Astrocyte (in vitro differentiated cells and primary cell): Measurements from ENCODE around the gene SH3GL3. TPM values are rescaled to one million over a fixed set of nuclear protein-coding genes. Genes with fewer than 3 reads are reported as not detected.
A peak's percentile ranks its signal among the peaks of the same experiment; 100 is the strongest.

ENCODE experiments used
- DNase-seq: peaks from one replicate; pipeline ENCODE4 v3.0.0-alpha.2; 2010; ENCODE audit warnings: low read depth
- FAIRE-seq: peaks from 2 replicates; lab custom pipeline; 2011; peaks lifted over from hg19 to GRCh38; lab: Jason Lieb, UNC
- H2AFZ ChIP-seq: 2 replicates; pipeline ENCODE4 v1.6.0; 2012; ENCODE audit warnings: low read depth, low read length, inconsistent platforms
- H3K27ac ChIP-seq: 2 replicates; pipeline ENCODE4 v1.5.1; 2011; ENCODE audit warnings: low read depth, low read length, inconsistent platforms
- H3K27me3 ChIP-seq: 2 replicates; pipeline ENCODE4 v1.6.0; 2011; ENCODE audit warnings: low read length, inconsistent platforms; ENCODE audit not compliant: insufficient read depth
- H3K36me3 ChIP-seq: 2 replicates; pipeline ENCODE4 v1.5.1; 2011; ENCODE audit warnings: low read length, inconsistent platforms; ENCODE audit not compliant: insufficient read depth
- H3K4me1 ChIP-seq: 2 replicates; pipeline ENCODE4 v1.5.1; 2011; ENCODE audit warnings: low read length, inconsistent platforms; ENCODE audit not compliant: insufficient read depth
- H3K4me2 ChIP-seq: 2 replicates; pipeline ENCODE4 v1.6.0; 2012; ENCODE audit warnings: low read length, inconsistent platforms
- H3K4me3 ChIP-seq: 2 replicates; pipeline ENCODE4 v1.5.1; 2011; ENCODE audit warnings: low read depth, mild to moderate bottlenecking, low read length, inconsistent platforms; ENCODE audit not compliant: insufficient read depth
- H3K79me2 ChIP-seq: 2 replicates; pipeline ENCODE4 v1.6.0; 2012; ENCODE audit warnings: mild to moderate bottlenecking, low read length, inconsistent platforms; ENCODE audit not compliant: insufficient read depth
- H3K9ac ChIP-seq: 2 replicates; pipeline ENCODE4 v1.6.0; 2012; ENCODE audit warnings: mild to moderate bottlenecking, low read length, inconsistent platforms
- H3K9me3 ChIP-seq: 2 replicates; pipeline ENCODE4 v1.5.1; 2012; ENCODE audit warnings: low read depth, mild to moderate bottlenecking, low read length, inconsistent platforms; ENCODE audit not compliant: insufficient read depth
- H4K20me1 ChIP-seq: 2 replicates; pipeline ENCODE4 v1.6.0; 2012; ENCODE audit warnings: low read length, inconsistent platforms; ENCODE audit not compliant: insufficient read depth
- H3K27ac Mint-ChIP-seq: one replicate; pipeline ENCODE4 v1.8.0; 2021; ENCODE audit warnings: mild to moderate bottlenecking, mixed read lengths; ENCODE audit not compliant: unreplicated experiment
- H3K27me3 Mint-ChIP-seq: one replicate; pipeline ENCODE4 v1.8.0; 2021; ENCODE audit warnings: low read depth, mixed read lengths; ENCODE audit not compliant: unreplicated experiment
- H3K36me3 Mint-ChIP-seq: one replicate; pipeline ENCODE4 v1.8.0; 2021; ENCODE audit warnings: low read depth, mixed read lengths; ENCODE audit not compliant: unreplicated experiment
- H3K4me1 Mint-ChIP-seq: one replicate; pipeline ENCODE4 v1.8.0; 2021; ENCODE audit warnings: low read depth, mixed read lengths; ENCODE audit not compliant: unreplicated experiment
- H3K4me3 Mint-ChIP-seq: one replicate; pipeline ENCODE4 v1.8.0; 2021; ENCODE audit warnings: mild to moderate bottlenecking, moderate library complexity, mixed read lengths; ENCODE audit not compliant: unreplicated experiment
- H3K9me3 Mint-ChIP-seq: one replicate; pipeline ENCODE4 v1.8.0; 2021; ENCODE audit warnings: mild to moderate bottlenecking, mixed read lengths; ENCODE audit not compliant: unreplicated experiment
- EZH2 ChIP-seq: IDR thresholded peaks from 2 replicates; pipeline ENCODE4 v1.6.1; 2012; ENCODE audit warnings: mild to moderate bottlenecking, low read length, inconsistent platforms; ENCODE audit not compliant: insufficient read depth
- total RNA-seq: library from RNA; stranded (reverse); gene quantifications from 2 replicates; pipeline ENCODE4 v1.2.1, GENCODE V29; 2021
- TF ChIP-seq, protein P1 (sequence below): IDR thresholded peaks from 2 replicates; pipeline ENCODE4 v1.5.1; 2011; ENCODE audit warnings: low read depth, mild to moderate bottlenecking, inconsistent platforms, low read length, moderate library complexity; ENCODE audit not compliant: insufficient read depth

SH3GL3 gene
- total RNA-seq, 1 donor from 2014 or later: 2.7 TPM

DNA sequence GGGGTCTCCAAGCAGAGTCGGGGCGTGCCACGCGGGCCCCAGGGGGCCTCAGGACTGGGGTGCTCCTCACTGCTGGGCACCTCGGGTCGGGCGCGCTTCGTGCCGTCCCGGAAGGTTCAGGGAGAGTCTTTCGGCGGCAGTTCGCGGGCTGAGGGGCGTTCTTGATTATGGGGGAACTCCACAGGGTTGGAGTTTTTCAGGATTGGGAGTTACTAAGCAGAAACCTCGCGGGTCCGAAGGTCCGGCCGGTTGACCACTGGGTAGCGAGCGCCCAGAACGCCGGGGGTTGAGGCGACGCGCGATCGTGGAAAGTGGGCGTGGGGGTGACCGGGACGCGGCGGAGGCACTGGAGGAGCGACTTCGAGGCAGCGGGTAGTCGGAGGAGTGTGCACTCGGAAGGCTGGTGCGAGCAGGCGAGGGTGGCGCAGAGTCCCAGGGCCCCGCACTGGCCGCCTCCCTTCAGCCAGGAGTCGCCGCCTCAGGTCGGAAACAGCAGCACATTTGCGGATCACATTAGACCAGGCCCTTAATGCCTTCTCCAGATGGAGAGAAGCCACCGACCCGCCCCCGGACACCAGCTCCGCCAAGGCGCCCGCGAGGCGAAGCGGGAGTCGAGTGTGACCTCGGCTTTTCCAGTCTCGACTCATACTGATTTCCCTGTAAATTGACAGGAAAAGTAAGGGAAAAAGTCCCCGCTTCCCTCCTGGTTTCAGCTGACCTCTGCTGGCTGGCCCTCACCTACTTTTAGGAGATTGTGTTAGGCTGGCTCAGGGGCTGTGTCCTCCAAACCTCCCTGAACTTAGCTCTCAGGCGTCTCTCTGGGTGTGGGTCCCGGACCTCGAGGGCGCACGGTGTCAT, 207.5 kb downstream of the SH3GL3 start:
- H2AFZ ChIP-seq: peak overlapping the region; percentile 47
- FAIRE-seq: no peak
- peak overlapping the region; percentile 63 for H3K4me2 ChIP-seq
- no peak for TF ChIP-seq EZH2
- TF ChIP-seq, protein P1, sequence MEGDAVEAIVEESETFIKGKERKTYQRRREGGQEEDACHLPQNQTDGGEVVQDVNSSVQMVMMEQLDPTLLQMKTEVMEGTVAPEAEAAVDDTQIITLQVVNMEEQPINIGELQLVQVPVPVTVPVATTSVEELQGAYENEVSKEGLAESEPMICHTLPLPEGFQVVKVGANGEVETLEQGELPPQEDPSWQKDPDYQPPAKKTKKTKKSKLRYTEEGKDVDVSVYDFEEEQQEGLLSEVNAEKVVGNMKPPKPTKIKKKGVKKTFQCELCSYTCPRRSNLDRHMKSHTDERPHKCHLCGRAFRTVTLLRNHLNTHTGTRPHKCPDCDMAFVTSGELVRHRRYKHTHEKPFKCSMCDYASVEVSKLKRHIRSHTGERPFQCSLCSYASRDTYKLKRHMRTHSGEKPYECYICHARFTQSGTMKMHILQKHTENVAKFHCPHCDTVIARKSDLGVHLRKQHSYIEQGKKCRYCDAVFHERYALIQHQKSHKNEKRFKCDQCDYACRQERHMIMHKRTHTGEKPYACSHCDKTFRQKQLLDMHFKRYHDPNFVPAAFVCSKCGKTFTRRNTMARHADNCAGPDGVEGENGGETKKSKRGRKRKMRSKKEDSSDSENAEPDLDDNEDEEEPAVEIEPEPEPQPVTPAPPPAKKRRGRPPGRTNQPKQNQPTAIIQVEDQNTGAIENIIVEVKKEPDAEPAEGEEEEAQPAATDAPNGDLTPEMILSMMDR: no peak
- H3K36me3 ChIP-seq: no peaks in the 10 kb centered on the region
- no peaks in the 10 kb centered on the region for H3K4me1 Mint-ChIP-seq
- no peaks in the 10 kb centered on the region for H3K9me3 ChIP-seq
- peak overlapping the region; percentile 28 for H3K4me3 ChIP-seq
- H3K79me2 ChIP-seq: no peaks in the 10 kb centered on the region
- peaks cover 36% of the 10 kb centered on the region for H3K27me3 ChIP-seq
- H3K9me3 Mint-ChIP-seq: peaks cover 3% of the 10 kb centered on the region
- H3K9ac ChIP-seq: no peak overlapping the region
- no peak overlapping the region for H3K27ac Mint-ChIP-seq
- H3K27me3 Mint-ChIP-seq: peaks cover 57% of the 10 kb centered on the region
- no peaks in the 10 kb centered on the region for H3K4me1 ChIP-seq
- no peaks in the 10 kb centered on the region for H4K20me1 ChIP-seq
- no peak overlapping the region for H3K27ac ChIP-seq
- H3K36me3 Mint-ChIP-seq: peaks cover 2% of the 10 kb centered on the region
- H3K4me3 Mint-ChIP-seq: peak overlapping the region; percentile 73
- DNase-seq: no peak

DNA sequence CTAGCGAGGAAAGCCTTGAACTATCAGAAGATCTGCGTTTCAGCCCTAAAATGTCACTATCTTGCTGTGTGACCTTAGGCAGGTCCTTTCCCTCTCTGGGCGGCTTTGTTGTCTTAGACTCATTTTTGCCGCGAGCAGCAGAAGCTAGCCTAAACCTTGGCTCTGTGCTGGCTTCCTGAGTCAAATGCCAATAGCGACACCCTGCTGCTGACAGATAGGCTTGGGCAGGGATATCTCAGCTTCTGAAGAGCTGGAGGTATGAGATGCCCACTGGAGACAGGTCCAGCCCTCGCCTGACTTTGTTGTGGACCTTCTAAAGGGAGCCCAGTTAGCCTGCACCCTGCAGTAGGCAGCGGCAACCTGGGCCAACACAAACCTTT, 208.1 kb downstream of the SH3GL3 start:
- H3K4me3 ChIP-seq: no peak overlapping the region
- H3K27me3 ChIP-seq: peaks cover 36% of the 10 kb centered on the region
- Mint-ChIP-seq H3K4me1 (no peaks in the 10 kb centered on the region), H3K9me3 (peaks cover under 1% of the 10 kb centered on the region), H3K27ac (no peak overlapping the region), H3K36me3 (peaks cover 4% of the 10 kb centered on the region), H3K27me3 (peaks cover 53% of the 10 kb centered on the region), H3K4me3 (no peak overlapping the region)
- H3K9ac ChIP-seq: no peak overlapping the region
- H3K4me2 ChIP-seq: peak overlapping the region; percentile 63
- H3K79me2 ChIP-seq: no peaks in the 10 kb centered on the region
- no peaks in the 10 kb centered on the region for H4K20me1 ChIP-seq
- H3K4me1 ChIP-seq: no peaks in the 10 kb centered on the region
- H3K36me3 ChIP-seq: no peaks in the 10 kb centered on the region
- no peak overlapping the region for H2AFZ ChIP-seq
- FAIRE-seq: no peak
- no peak for DNase-seq
- no peak for TF ChIP-seq EZH2
- TF ChIP-seq, protein P1: no peak
- H3K27ac ChIP-seq: no peak overlapping the region
- H3K9me3 ChIP-seq: no peaks in the 10 kb centered on the region

DNA sequence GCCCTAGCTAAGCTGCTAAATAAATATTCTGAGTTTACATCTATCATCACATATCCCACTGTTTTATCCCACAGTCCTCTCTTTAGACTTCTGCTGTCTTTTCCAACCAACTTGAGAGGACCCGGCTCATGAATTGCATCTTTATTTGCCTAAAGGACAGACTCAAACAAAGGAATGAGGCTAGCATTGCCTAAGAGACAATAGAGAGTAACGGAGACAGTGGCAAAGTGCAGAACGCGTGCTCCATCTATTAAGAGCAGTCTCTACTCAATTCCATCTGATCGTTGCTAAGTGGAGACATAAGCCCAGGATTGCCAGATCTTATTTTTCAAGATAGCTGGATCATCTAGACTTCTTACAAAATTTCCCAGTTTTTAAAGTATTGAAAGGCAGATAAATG, 209.1 kb downstream of the SH3GL3 start:
- DNase-seq: no peak
- FAIRE-seq: no peak
- Histone ChIP-seq H3K36me3 (no peaks in the 10 kb centered on the region), H3K4me2 (no peak overlapping the region), H3K9me3 (no peaks in the 10 kb centered on the region), H4K20me1 (no peaks in the 10 kb centered on the region), H2AFZ (no peak overlapping the region), H3K27ac (no peak overlapping the region), H3K79me2 (no peaks in the 10 kb centered on the region), H3K27me3 (peaks cover 36% of the 10 kb centered on the region), H3K4me3 (no peak overlapping the region), H3K9ac (no peak overlapping the region), H3K4me1 (no peaks in the 10 kb centered on the region)
- peaks cover 47% of the 10 kb centered on the region for H3K27me3 Mint-ChIP-seq
- H3K4me3 Mint-ChIP-seq: no peak overlapping the region
- H3K9me3 Mint-ChIP-seq: no peaks in the 10 kb centered on the region
- TF ChIP-seq EZH2: no peak
- TF ChIP-seq, protein P1: no peak
- peaks cover 3% of the 10 kb centered on the region for H3K36me3 Mint-ChIP-seq
- no peak overlapping the region for H3K27ac Mint-ChIP-seq
- no peaks in the 10 kb centered on the region for H3K4me1 Mint-ChIP-seq
